DND-41 (cell line): ENCODE results near the gene AGK.

Source experiments
- ATAC-seq: fragments of 200-7000 bp; cut with Tn5 transposase; 3 replicates; pipeline ENCODE4 v1.9.1; 2021; ENCODE audit warnings: low read depth; ENCODE audit not compliant: insufficient read depth
- DNase-seq: peaks from one replicate; pipeline ENCODE4 v3.0.0-alpha.2; 2020
- H2AFZ ChIP-seq: 2 replicates; pipeline ENCODE4 v1.6.0; 2012; ENCODE audit warnings: low read depth, low read length
- H3K27ac ChIP-seq: 2 replicates; pipeline ENCODE4 v1.5.1; 2012; ENCODE audit warnings: low read length, inconsistent platforms
- H3K27me3 ChIP-seq: fragments of 200-600 bp; sonication (generic); 2 replicates; pipeline ENCODE4 v1.6.0; 2012; ENCODE audit warnings: low read length, mild to moderate bottlenecking, inconsistent platforms; ENCODE audit not compliant: insufficient read depth, poor library complexity
- H3K36me3 ChIP-seq: 2 replicates; pipeline ENCODE4 v1.5.1; 2012; ENCODE audit warnings: low read length, inconsistent platforms; ENCODE audit not compliant: insufficient read depth
- H3K4me1 ChIP-seq: 2 replicates; pipeline ENCODE4 v1.5.1; 2012; ENCODE audit warnings: mild to moderate bottlenecking, low read length; ENCODE audit not compliant: insufficient read depth
- H3K4me2 ChIP-seq: 2 replicates; pipeline ENCODE4 v1.6.0; 2012; ENCODE audit warnings: mild to moderate bottlenecking, moderate library complexity, low read length, inconsistent platforms; ENCODE audit not compliant: insufficient read depth
- H3K4me3 ChIP-seq, 2 experiments: fragments of 200-600 bp in 1 of 2; shearing (Covaris generic) in 1 of 2; 2 replicates each; pipeline ENCODE4 v1.5.1; 2012 to 2016; ENCODE audit warnings: inconsistent platforms in 2 of 2, low read length in 2 of 2, mild to moderate bottlenecking in 2 of 2, low read depth in 1 of 2, moderate library complexity in 1 of 2
- H3K79me2 ChIP-seq: 2 replicates; pipeline ENCODE4 v1.6.0; 2012; ENCODE audit warnings: low read length, inconsistent platforms; ENCODE audit not compliant: insufficient read depth
- H3K9ac ChIP-seq: 2 replicates; pipeline ENCODE4 v1.6.0; 2012; ENCODE audit warnings: low read depth, mild to moderate bottlenecking, inconsistent platforms, low read length, moderate library complexity
- H3K9me3 ChIP-seq: 2 replicates; pipeline ENCODE4 v1.5.1; 2012; ENCODE audit warnings: low read length, moderate library complexity, mild to moderate bottlenecking, inconsistent platforms; ENCODE audit not compliant: insufficient read depth, severe bottlenecking
- H4K20me1 ChIP-seq: 2 replicates; pipeline ENCODE4 v1.6.0; 2012; ENCODE audit warnings: low read length; ENCODE audit not compliant: insufficient read depth
- EZH2 ChIP-seq: IDR thresholded peaks from 3 replicates; pipeline ENCODE4 v1.6.1; 2012; ENCODE audit warnings: borderline replicate concordance, low read depth, mild to moderate bottlenecking, moderate library complexity, low read length, inconsistent platforms; ENCODE audit not compliant: severe bottlenecking
- TF ChIP-seq, protein P1 (sequence below): IDR thresholded peaks from 2 replicates; pipeline ENCODE4 v1.5.1; 2012; ENCODE audit warnings: borderline replicate concordance, low read length, moderate library complexity, mild to moderate bottlenecking; ENCODE audit not compliant: poor library complexity, severe bottlenecking; ENCODE audit errors: extremely low read depth

The AGK gene

DNA sequence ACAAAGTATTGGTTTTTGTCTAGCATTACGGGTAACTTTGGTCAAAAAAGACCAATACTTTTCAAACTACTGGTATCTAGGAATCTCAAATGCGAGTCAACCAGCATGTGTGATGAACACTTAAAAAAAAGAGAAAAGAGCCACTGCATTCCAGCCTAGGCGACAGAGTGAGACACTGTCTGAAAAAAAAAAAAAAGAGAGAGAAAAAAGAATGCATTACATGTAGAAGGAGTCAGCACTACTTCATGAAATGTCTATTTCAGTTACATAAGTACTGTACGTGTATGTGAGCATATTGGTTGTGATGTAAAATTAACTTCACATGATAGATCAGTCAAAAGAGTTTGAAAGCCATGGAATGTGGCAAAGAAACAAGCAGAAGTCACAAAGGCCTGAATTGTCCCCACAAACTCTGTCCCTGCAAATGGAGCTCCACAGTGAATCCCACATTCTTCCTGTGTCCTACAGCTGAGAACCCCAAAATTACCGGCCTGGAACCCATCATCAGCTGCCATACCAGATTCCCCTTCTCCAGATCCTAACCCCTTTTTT, 149.2 kb downstream of the AGK start:
- H3K27me3 ChIP-seq: peaks cover 8% of the 10 kb centered on the region
- H3K9ac ChIP-seq: peak overlapping the region; percentile 47; the same call in 1 of the 2 replicates
- H3K36me3 ChIP-seq: no peaks in the 10 kb centered on the region
- ATAC-seq: no peak
- peaks cover 23% of the 10 kb centered on the region for H3K4me1 ChIP-seq
- H4K20me1 ChIP-seq: peaks cover 34% of the 10 kb centered on the region
- H3K79me2 ChIP-seq: peaks cover 22% of the 10 kb centered on the region
- peak overlapping the region in 1 of 2 experiments; percentile 58; a peak in 2 of 4 replicates for H3K4me3 ChIP-seq
- H2AFZ ChIP-seq: no peak overlapping the region
- no peaks in the 10 kb centered on the region for H3K9me3 ChIP-seq
- no peak overlapping the region for H3K27ac ChIP-seq
- peak overlapping the region; percentile 86 for H3K4me2 ChIP-seq
- no peak for DNase-seq
- TF ChIP-seq, protein P1, sequence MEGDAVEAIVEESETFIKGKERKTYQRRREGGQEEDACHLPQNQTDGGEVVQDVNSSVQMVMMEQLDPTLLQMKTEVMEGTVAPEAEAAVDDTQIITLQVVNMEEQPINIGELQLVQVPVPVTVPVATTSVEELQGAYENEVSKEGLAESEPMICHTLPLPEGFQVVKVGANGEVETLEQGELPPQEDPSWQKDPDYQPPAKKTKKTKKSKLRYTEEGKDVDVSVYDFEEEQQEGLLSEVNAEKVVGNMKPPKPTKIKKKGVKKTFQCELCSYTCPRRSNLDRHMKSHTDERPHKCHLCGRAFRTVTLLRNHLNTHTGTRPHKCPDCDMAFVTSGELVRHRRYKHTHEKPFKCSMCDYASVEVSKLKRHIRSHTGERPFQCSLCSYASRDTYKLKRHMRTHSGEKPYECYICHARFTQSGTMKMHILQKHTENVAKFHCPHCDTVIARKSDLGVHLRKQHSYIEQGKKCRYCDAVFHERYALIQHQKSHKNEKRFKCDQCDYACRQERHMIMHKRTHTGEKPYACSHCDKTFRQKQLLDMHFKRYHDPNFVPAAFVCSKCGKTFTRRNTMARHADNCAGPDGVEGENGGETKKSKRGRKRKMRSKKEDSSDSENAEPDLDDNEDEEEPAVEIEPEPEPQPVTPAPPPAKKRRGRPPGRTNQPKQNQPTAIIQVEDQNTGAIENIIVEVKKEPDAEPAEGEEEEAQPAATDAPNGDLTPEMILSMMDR: no peak
- TF ChIP-seq EZH2: no peak

DNA sequence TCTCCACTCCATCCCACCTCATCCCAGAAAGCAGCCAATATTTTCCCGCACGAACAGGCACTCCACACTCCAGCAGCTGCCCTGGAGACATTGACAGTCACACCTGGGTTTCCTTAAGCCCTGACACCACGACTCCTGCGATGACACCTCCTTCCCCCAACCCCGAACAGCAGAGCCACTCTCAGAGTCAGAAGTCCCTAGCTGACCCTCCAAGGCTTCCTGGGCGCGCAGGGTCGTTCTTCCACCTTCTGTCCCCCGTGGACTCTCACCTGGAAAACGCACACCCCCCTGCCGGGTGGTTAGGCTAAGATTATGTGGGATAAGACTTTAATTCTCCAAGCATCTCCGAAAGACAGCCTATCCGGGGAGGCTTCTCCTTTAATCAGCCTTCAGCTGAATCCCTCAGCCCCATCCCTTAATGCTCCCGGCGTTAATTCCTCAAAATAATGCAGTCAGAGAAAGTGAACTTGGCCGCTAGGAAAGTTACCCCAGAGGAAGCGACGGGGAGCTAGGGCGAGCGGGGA, 149.7 kb downstream of the AGK start:
- TF ChIP-seq EZH2: no peak
- TF ChIP-seq, protein P1: no peak
- peak overlapping the region; percentile 26 to 58; a peak in 3 of 4 replicates for H3K4me3 ChIP-seq
- H3K9me3 ChIP-seq: no peaks in the 10 kb centered on the region
- peak overlapping the region; percentile 35; the same call in 1 of the 2 replicates for H3K27ac ChIP-seq
- peaks cover 8% of the 10 kb centered on the region for H3K27me3 ChIP-seq
- H2AFZ ChIP-seq: no peak overlapping the region; the same call in 1 of the 2 replicates
- no peak for DNase-seq
- peaks cover 29% of the 10 kb centered on the region for H4K20me1 ChIP-seq
- H3K36me3 ChIP-seq: no peaks in the 10 kb centered on the region
- H3K4me2 ChIP-seq: peak overlapping the region; percentile 86
- peaks cover 23% of the 10 kb centered on the region for H3K4me1 ChIP-seq
- peak overlapping the region; percentile 47 for H3K9ac ChIP-seq
- peaks cover 17% of the 10 kb centered on the region for H3K79me2 ChIP-seq
- ATAC-seq: no peak; the same call in 2 of the 3 replicates

DNA sequence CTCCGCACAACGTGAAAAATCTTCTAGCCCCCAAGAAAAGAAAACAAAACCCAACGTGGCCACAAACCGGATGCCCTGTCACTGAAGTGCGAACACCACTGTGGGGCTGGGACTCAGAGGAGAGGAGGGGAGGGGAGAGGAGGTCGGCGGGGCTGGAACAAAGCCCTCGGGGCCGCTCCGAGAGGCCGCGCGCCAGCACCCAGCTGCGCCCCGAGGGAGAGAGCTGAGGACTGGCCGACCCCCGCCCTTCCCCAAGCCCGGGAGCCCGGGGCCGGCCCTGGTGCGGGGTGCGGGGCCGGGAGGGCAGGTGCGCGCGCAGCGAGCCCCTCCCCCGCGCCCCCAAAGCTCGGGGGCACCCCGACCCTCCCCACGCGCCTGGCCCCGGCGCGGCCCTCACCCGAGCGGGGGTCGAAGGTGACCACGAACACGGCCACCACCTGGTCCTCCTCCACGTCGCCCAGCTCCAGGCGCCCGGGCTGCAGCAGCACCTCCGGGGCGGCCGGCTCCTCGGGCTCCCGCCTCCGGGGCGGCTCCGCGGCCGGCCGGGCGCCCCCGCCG, 150.4 kb downstream of the AGK start:
- Histone ChIP-seq H3K79me2 (peaks cover 12% of the 10 kb centered on the region), H3K9me3 (no peaks in the 10 kb centered on the region), H3K27me3 (peaks cover 8% of the 10 kb centered on the region), H3K9ac (peak overlapping the region; percentile 64), H3K27ac (peak overlapping the region; percentile 42), H3K4me1 (peaks cover 23% of the 10 kb centered on the region), H3K4me2 (peak overlapping the region; percentile 86), H3K36me3 (no peaks in the 10 kb centered on the region), H4K20me1 (peaks cover 24% of the 10 kb centered on the region), H2AFZ (peak overlapping the region; percentile 65), H3K4me3 (peak overlapping the region; percentile 43 to 64; a peak in 3 of 4 replicates)
- ATAC-seq (peak; percentile 96), DNase-seq (peak; percentile 82)
- no peak for TF ChIP-seq EZH2
- TF ChIP-seq, protein P1: no peak
